ENCODE data around the gene MAEA. TPM values are rescaled to one million over a fixed set of nuclear protein-coding genes. Genes with fewer than 3 reads are reported as not detected.

MAEA gene
- total RNA-seq = 50.1 and 59.5 TPM in 2 replicates

GRCh38 chr4:1289207-1290164, at the start of gene MAEA:
MAEA (plus strand) TSS chr4:1289891; CDS start chr4:1289914, 23 bp downstream.

GRCh38 chr4:1248245-1249147, 41.2 kb upstream of the MAEA start, which contains the start of gene CTBP1:
CTBP1 (minus strand) TSS chr4:1249130; CDS start chr4:1241331, 7,799 bp downstream.

DNA sequence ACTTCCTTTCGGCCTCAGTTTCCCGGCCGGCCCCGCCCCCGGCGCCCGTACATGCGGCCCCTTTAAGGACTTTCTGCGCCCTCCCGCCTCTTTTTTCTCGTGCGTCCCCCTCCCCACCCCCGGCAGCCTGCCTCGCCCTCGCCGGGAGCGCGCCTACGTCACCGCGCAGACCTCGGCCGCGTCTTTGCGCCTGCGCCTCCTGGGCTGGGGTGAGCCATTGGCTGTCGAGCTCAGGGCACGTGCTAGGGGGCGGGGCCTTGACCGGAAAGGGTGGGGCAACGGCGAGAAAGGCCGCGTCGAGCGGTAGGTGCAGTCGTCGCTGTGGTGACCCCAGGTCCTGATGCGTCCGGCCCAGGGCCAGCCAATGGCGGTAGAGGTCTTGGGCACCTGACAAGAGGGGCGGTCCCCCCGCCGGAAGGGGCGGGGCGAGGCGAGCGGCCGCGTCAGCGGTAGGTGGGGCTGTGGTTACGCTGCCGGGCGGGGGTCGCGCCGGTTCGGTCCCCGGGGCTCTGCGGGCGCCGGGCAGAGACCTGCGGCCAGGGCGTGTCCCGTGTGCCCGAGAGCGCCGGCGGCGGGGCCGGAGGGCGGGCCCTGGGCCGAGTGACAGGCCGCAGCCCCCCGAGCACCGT, 57.2 kb downstream of the MAEA start, which contains the start of gene UVSSA:
UVSSA (plus strand) TSS at position 428 of the 629 bp plus-strand sequence. CDS start 884 bp downstream, outside the sequence.

Other genes with a start within 250 kb of the MAEA start
- gene RNF212, start 176.3 kb upstream of the MAEA start, total RNA-seq = 0.54 and 0.69 TPM in 2 replicates
- 0.34 and 2.5 TPM in 2 replicates for gene SPON2, start 117.3 kb upstream of the MAEA start, total RNA-seq
- 218 and 235 TPM in 2 replicates for gene CTBP1, start 40.8 kb upstream of the MAEA start, total RNA-seq
- gene UVSSA, start 57.3 kb downstream of the MAEA start, total RNA-seq = 4.2 and 4.6 TPM in 2 replicates
- not detected in 2 replicates for gene NKX1-1, start 116.6 kb downstream of the MAEA start, total RNA-seq